Inflammatory macrophage (primary cell): ENCODE results near the gene GNAO1.
A peak's percentile ranks its signal among the peaks of the same experiment; 100 is the strongest.

Experiments
- DNase-seq, 2 donors: peaks; one replicate each; pipeline ENCODE4 v3.0.0-alpha.2; 2020 to 2022
- total RNA-seq, 18 experiments: gene quantifications; one replicate each; lab custom pipeline; 2026; ENCODE audit warnings: mixed read lengths in 6 of 18, inconsistent platforms in 2 of 18; lab: John Stamatoyannopoulos, UW

GNAO1 gene
- 0 to 1.3 (median 0) reads per million in 18 experiments for total RNA-seq

- DNase-seq = peak in 1 of 2 donors; percentile 34
These were observed at the start of gene GNAO1 for GRCh38 chr16:56191156-56191815. TSS of gene GNAO1 (plus strand) at chr16:56191489. CDS start at chr16:56192236, 747 bp downstream.

- no peak for DNase-seq
These were observed 47.6 kb upstream of the GNAO1 start for GRCh38 chr16:56143666-56144065.

- DNase-seq = no peak
These were observed 45.9 kb upstream of the GNAO1 start for GRCh38 chr16:56145369-56145768.

- no peak for DNase-seq
These were observed 39.7 kb upstream of the GNAO1 start for GRCh38 chr16:56151621-56152020.

- no peak for DNase-seq
These were observed 29.6 kb upstream of the GNAO1 start for GRCh38 chr16:56161658-56162057.

- DNase-seq = no peak
These were observed 28.2 kb upstream of the GNAO1 start for GRCh38 chr16:56163089-56163488.

GRCh38 chr16:56163938-56164337, 27.4 kb upstream of the GNAO1 start:
- DNase-seq = no peak

- no peak for DNase-seq
These were observed 26.7 kb upstream of the GNAO1 start for GRCh38 chr16:56164636-56165035.

- no peak for DNase-seq
These were observed 16.9 kb upstream of the GNAO1 start for GRCh38 chr16:56174411-56174810.

GRCh38 chr16:56181401-56181800, 9.9 kb upstream of the GNAO1 start:
- DNase-seq = no peak

GRCh38 chr16:56183266-56183665, 8.0 kb upstream of the GNAO1 start:
- DNase-seq = no peak

GRCh38 chr16:56190048-56190676, 1.1 kb upstream of the GNAO1 start:
- DNase-seq = no peak

GRCh38 chr16:56190677-56191155, 573 bp upstream of the GNAO1 start:
- DNase-seq = no peak

- no peak for DNase-seq
These were observed 746 bp downstream of the GNAO1 start for GRCh38 chr16:56191835-56192634.

GRCh38 chr16:56192635-56192945, 1.3 kb downstream of the GNAO1 start:
- DNase-seq = no peak

GRCh38 chr16:56192986-56193945, 2.0 kb downstream of the GNAO1 start:
- DNase-seq = no peak

GRCh38 chr16:56193951-56194726, 2.9 kb downstream of the GNAO1 start:
- DNase-seq = peak in 1 of 2 donors; percentile 32

- no peak for DNase-seq
These were observed 3.9 kb downstream of the GNAO1 start for GRCh38 chr16:56195151-56195550.

GRCh38 chr16:56196381-56196780, 5.1 kb downstream of the GNAO1 start:
- DNase-seq = no peak

- DNase-seq = no peak
These were observed 6.1 kb downstream of the GNAO1 start for GRCh38 chr16:56197192-56197992.
